IPS-18c (cell line): ENCODE data around the gene TSPAN9.

ENCODE experiments used
- H3K4me3 ChIP-seq: 2 replicates; pipeline ENCODE4 v1.7.0; 2013; ENCODE audit warnings: low read depth, mild to moderate bottlenecking, low read length, moderate library complexity; ENCODE audit not compliant: insufficient read depth
- H3K9me3 ChIP-seq: one replicate; pipeline ENCODE4 v1.6.1; 2013; ENCODE audit warnings: mild to moderate bottlenecking, low read length, moderate library complexity; ENCODE audit not compliant: control insufficient read depth, insufficient read depth

The TSPAN9 gene

GRCh38 chr12:3207858-3208257 lies 130.7 kb downstream of the TSPAN9 start:
- H3K4me3 ChIP-seq = no peak overlapping the region
- H3K9me3 ChIP-seq = no peaks in the 10 kb centered on the region

- Histone ChIP-seq H3K9me3 (no peaks in the 10 kb centered on the region), H3K4me3 (no peak overlapping the region)
Observed at GRCh38 chr12:3213188-3213587, 136.0 kb downstream of the TSPAN9 start.

- no peak overlapping the region for H3K4me3 ChIP-seq
- no peaks in the 10 kb centered on the region for H3K9me3 ChIP-seq
Observed at GRCh38 chr12:3213768-3214167, 136.6 kb downstream of the TSPAN9 start.

- H3K4me3 ChIP-seq = no peak overlapping the region; the same call in 1 of the 2 replicates
- H3K9me3 ChIP-seq = no peaks in the 10 kb centered on the region
Observed at GRCh38 chr12:3214526-3215365, 137.6 kb downstream of the TSPAN9 start.

- H3K9me3 ChIP-seq = no peaks in the 10 kb centered on the region
- no peak overlapping the region for H3K4me3 ChIP-seq
Observed at GRCh38 chr12:3215410-3215975, 138.3 kb downstream of the TSPAN9 start.

- H3K9me3 ChIP-seq = no peaks in the 10 kb centered on the region
- H3K4me3 ChIP-seq = no peak overlapping the region
Observed at GRCh38 chr12:3216097-3216496, 138.9 kb downstream of the TSPAN9 start.

GRCh38 chr12:3216726-3217682 lies 139.8 kb downstream of the TSPAN9 start:
- Histone ChIP-seq H3K9me3 (no peaks in the 10 kb centered on the region), H3K4me3 (no peak overlapping the region)

- no peak overlapping the region for H3K4me3 ChIP-seq
Observed at GRCh38 chr12:3217683-3218079, 140.5 kb downstream of the TSPAN9 start.

GRCh38 chr12:3218228-3219171 lies 141.3 kb downstream of the TSPAN9 start:
- Histone ChIP-seq H3K4me3 (no peak overlapping the region), H3K9me3 (no peaks in the 10 kb centered on the region)

More at GRCh38 chr12:3217683-3218079, 140.5 kb downstream of the TSPAN9 start:
- no peaks in the 10 kb centered on the region for H3K9me3 ChIP-seq

- no peaks in the 10 kb centered on the region for H3K9me3 ChIP-seq
- no peak overlapping the region for H3K4me3 ChIP-seq
Observed at GRCh38 chr12:3219233-3219632, 142.1 kb downstream of the TSPAN9 start.

GRCh38 chr12:3220382-3221321 lies 143.5 kb downstream of the TSPAN9 start:
- H3K9me3 ChIP-seq = no peaks in the 10 kb centered on the region

GRCh38 chr12:3222306-3222705 lies 145.1 kb downstream of the TSPAN9 start:
- Histone ChIP-seq H3K4me3 (no peak overlapping the region), H3K9me3 (no peaks in the 10 kb centered on the region)

More at GRCh38 chr12:3220382-3221321, 143.5 kb downstream of the TSPAN9 start:
- H3K4me3 ChIP-seq = no peak overlapping the region

GRCh38 chr12:3222979-3223378 lies 145.8 kb downstream of the TSPAN9 start:
- Histone ChIP-seq H3K4me3 (no peak overlapping the region), H3K9me3 (no peaks in the 10 kb centered on the region)

GRCh38 chr12:3223601-3224529 lies 146.7 kb downstream of the TSPAN9 start:
- no peak overlapping the region for H3K4me3 ChIP-seq
- no peaks in the 10 kb centered on the region for H3K9me3 ChIP-seq

GRCh38 chr12:3224530-3224903 lies 147.3 kb downstream of the TSPAN9 start:
- H3K9me3 ChIP-seq = no peaks in the 10 kb centered on the region
- no peak overlapping the region for H3K4me3 ChIP-seq
